HepG2 (cell line): ENCODE data around the gene CMTM1. TPM values are rescaled to one million over a fixed set of nuclear protein-coding genes. Genes with fewer than 3 reads are reported as not detected.

Experiments used
- HDAC1 ChIP-seq: sonication (generic); formaldehyde crosslinking; IDR thresholded peaks from 2 replicates; pipeline ENCODE4 v1.5.1; 2020; ENCODE audit warnings: mild to moderate bottlenecking, missing genetic modification reagents
- KAT2B ChIP-seq: fragments of 150-350 bp; IDR thresholded peaks from 2 replicates; pipeline ENCODE4 v1.6.1; 2014; ENCODE audit warnings: low read depth, low read length, borderline replicate concordance
- MYC ChIP-seq: sonication (generic); formaldehyde crosslinking; IDR thresholded peaks from 2 replicates; pipeline ENCODE4 v1.9.0; 2021; ENCODE audit warnings: missing genetic modification reagents, borderline replicate concordance
- NFYB ChIP-seq: sonication (generic); formaldehyde crosslinking; IDR thresholded peaks from 2 replicates; pipeline ENCODE4 v1.4.0; 2020; ENCODE audit warnings: missing genetic modification reagents
- RFX5 ChIP-seq: IDR thresholded peaks from 2 replicates; pipeline ENCODE4 v1.6.1; 2011; ENCODE audit warnings: low read depth, low read length, improper control_type of control experiment
- TARDBP ChIP-seq: sonication (generic); formaldehyde crosslinking; IDR thresholded peaks from 2 replicates; pipeline ENCODE4 v1.8.0; 2022; ENCODE audit warnings: mild to moderate bottlenecking, missing genetic modification reagents
- ZNF232 ChIP-seq: sonication (generic); formaldehyde crosslinking; IDR thresholded peaks from 2 replicates; pipeline ENCODE4 v1.4.0; 2020; ENCODE audit warnings: missing genetic modification reagents, borderline replicate concordance
- ZSCAN25 ChIP-seq: sonication (generic); formaldehyde crosslinking; IDR thresholded peaks from 2 replicates; pipeline ENCODE4 v1.8.0; 2022; ENCODE audit warnings: mild to moderate bottlenecking, missing genetic modification reagents
- polyA plus RNA-seq, 8 experiments: library from polyadenylated mRNA; depleted of rRNA in 3 of 8; stranded (reverse) in 7 of 8; unstranded in 1 of 8; fragments of >200 nt; fragmentation: Illumina TruSeq in 4 of 8; extraction: Trizol in 4 of 8; gene quantifications; 2 replicates each; pipeline versions ENCODE4 v1.2.1 to v1.2.3, GENCODE V29; 2011 to 2016; ENCODE audit warnings: low read depth in 4 of 8, missing spikeins in 1 of 8, mixed read lengths in 1 of 8; ENCODE audit not compliant: insufficient read depth in 1 of 8
- total RNA-seq, 5 experiments: library from RNA; depleted of rRNA; stranded (reverse); fragments of >200 nt; fragmentation: Illumina TruSeq; extraction: Trizol; gene quantifications; 2 replicates each; pipeline ENCODE4 v1.2.3, GENCODE V29; 2016; ENCODE audit warnings: low read depth in 1 of 5
- TF ChIP-seq, protein P1 (sequence below): IDR thresholded peaks from 2 replicates; pipeline ENCODE4 v1.6.1; 2016; ENCODE audit warnings: low read depth, missing genetic modification reagents, missing compliant biosample characterization
- TF ChIP-seq, protein P2 (sequence below): sonication (generic); formaldehyde crosslinking; IDR thresholded peaks from 2 replicates; pipeline ENCODE4 v1.5.1; 2020; ENCODE audit warnings: missing genetic modification reagents, mild to moderate bottlenecking, borderline replicate concordance
- TF ChIP-seq, protein P3 (sequence below): sonication (generic); formaldehyde crosslinking; IDR thresholded peaks from 2 replicates; pipeline ENCODE4 v1.9.0; 2022; ENCODE audit warnings: low read depth, missing genetic modification reagents
- TF ChIP-seq, protein P4 (sequence below): sonication (generic); formaldehyde crosslinking; IDR thresholded peaks from 2 replicates; pipeline ENCODE4 v1.4.0; 2020; ENCODE audit warnings: missing genetic modification reagents
- TF ChIP-seq, protein P5 (sequence below), 2 experiments: sonication (generic) in 1 of 2; formaldehyde crosslinking in 1 of 2; IDR thresholded peaks; 2 replicates each; pipeline versions ENCODE4 v1.4.0 to v1.6.1; 2016 to 2020; ENCODE audit warnings: borderline replicate concordance in 1 of 2, low read depth in 1 of 2, mild to moderate bottlenecking in 1 of 2, missing genetic modification reagents in 1 of 2

CMTM1 gene
- total and polyA plus RNA-seq, 2 of the 13 experiments (the other 11 are each of a cell fraction or from before 2014, with no cell fraction given), result 1.7 to 2.9 TPM

DNA sequence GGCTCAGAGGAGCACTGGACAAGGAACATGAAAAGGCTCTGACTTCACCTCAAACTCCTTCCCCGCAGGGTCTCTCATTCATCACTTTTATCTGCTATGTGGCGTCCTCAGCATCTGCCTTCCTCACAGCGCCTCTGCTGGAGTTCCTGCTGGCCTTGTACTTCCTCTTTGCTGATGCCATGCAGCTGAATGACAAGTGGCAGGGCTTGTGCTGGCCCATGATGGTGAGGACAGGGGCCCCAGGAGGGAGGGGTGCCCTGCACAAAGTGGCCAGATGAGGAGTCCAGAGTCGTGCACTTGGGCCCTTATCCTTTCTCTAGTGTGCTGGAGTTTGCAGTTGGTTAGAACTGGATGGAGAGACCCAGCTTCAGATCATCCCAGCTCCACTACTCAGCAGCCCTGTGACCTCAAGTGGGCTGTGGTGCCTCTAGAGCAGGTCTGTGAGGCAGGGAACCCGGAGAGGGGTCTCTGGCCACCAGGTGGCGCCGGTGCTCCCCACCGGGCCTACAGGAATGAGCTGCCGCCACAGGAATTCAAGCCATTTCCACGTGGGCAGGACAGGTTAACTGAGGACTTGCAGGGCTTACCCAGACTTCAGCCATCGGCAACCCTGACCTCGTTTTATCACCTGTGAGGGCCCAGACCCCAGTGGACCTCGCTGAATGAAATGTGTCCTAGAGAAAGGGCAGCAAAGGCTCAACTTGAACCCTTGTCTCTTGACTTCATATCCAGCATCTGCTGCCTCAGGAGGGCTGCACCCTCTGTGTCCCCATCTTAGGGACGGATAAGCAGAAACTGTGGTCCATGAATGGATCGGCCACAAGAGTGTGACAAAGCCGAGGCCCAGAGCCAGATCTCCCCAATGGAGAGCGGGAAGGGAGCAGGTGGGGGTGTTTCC lies 42.3 kb downstream of the CMTM1 start (continued):
- TF ChIP-seq, protein P1, sequence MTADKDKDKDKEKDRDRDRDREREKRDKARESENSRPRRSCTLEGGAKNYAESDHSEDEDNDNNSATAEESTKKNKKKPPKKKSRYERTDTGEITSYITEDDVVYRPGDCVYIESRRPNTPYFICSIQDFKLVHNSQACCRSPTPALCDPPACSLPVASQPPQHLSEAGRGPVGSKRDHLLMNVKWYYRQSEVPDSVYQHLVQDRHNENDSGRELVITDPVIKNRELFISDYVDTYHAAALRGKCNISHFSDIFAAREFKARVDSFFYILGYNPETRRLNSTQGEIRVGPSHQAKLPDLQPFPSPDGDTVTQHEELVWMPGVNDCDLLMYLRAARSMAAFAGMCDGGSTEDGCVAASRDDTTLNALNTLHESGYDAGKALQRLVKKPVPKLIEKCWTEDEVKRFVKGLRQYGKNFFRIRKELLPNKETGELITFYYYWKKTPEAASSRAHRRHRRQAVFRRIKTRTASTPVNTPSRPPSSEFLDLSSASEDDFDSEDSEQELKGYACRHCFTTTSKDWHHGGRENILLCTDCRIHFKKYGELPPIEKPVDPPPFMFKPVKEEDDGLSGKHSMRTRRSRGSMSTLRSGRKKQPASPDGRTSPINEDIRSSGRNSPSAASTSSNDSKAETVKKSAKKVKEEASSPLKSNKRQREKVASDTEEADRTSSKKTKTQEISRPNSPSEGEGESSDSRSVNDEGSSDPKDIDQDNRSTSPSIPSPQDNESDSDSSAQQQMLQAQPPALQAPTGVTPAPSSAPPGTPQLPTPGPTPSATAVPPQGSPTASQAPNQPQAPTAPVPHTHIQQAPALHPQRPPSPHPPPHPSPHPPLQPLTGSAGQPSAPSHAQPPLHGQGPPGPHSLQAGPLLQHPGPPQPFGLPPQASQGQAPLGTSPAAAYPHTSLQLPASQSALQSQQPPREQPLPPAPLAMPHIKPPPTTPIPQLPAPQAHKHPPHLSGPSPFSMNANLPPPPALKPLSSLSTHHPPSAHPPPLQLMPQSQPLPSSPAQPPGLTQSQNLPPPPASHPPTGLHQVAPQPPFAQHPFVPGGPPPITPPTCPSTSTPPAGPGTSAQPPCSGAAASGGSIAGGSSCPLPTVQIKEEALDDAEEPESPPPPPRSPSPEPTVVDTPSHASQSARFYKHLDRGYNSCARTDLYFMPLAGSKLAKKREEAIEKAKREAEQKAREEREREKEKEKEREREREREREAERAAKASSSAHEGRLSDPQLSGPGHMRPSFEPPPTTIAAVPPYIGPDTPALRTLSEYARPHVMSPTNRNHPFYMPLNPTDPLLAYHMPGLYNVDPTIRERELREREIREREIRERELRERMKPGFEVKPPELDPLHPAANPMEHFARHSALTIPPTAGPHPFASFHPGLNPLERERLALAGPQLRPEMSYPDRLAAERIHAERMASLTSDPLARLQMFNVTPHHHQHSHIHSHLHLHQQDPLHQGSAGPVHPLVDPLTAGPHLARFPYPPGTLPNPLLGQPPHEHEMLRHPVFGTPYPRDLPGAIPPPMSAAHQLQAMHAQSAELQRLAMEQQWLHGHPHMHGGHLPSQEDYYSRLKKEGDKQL (CRISPR knock-in tag), result peak; percentile 36; the same call in 1 of the 2 replicates
- TF ChIP-seq MYC (CRISPR knock-in tag), result peak; percentile 90
- TF ChIP-seq, protein P2, sequence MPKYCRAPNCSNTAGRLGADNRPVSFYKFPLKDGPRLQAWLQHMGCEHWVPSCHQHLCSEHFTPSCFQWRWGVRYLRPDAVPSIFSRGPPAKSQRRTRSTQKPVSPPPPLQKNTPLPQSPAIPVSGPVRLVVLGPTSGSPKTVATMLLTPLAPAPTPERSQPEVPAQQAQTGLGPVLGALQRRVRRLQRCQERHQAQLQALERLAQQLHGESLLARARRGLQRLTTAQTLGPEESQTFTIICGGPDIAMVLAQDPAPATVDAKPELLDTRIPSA, result no peak
- TF ChIP-seq KAT2B, result no peak
- TF ChIP-seq TARDBP, result peak; percentile 88
- TF ChIP-seq, protein P3, sequence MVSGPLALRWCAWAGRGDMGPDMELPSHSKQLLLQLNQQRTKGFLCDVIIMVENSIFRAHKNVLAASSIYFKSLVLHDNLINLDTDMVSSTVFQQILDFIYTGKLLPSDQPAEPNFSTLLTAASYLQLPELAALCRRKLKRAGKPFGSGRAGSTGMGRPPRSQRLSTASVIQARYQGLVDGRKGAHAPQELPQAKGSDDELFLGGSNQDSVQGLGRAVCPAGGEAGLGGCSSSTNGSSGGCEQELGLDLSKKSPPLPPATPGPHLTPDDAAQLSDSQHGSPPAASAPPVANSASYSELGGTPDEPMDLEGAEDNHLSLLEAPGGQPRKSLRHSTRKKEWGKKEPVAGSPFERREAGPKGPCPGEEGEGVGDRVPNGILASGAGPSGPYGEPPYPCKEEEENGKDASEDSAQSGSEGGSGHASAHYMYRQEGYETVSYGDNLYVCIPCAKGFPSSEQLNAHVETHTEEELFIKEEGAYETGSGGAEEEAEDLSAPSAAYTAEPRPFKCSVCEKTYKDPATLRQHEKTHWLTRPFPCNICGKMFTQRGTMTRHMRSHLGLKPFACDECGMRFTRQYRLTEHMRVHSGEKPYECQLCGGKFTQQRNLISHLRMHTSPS, result no peak
- TF ChIP-seq, protein P4, sequence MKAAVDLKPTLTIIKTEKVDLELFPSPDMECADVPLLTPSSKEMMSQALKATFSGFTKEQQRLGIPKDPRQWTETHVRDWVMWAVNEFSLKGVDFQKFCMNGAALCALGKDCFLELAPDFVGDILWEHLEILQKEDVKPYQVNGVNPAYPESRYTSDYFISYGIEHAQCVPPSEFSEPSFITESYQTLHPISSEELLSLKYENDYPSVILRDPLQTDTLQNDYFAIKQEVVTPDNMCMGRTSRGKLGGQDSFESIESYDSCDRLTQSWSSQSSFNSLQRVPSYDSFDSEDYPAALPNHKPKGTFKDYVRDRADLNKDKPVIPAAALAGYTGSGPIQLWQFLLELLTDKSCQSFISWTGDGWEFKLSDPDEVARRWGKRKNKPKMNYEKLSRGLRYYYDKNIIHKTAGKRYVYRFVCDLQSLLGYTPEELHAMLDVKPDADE (CRISPR knock-in tag), result no peak
- 0 out of 2 replicates have a peak, but pooled peaks have one; percentile 57 for TF ChIP-seq ZSCAN25 (CRISPR knock-in tag)
- TF ChIP-seq, protein P5, sequence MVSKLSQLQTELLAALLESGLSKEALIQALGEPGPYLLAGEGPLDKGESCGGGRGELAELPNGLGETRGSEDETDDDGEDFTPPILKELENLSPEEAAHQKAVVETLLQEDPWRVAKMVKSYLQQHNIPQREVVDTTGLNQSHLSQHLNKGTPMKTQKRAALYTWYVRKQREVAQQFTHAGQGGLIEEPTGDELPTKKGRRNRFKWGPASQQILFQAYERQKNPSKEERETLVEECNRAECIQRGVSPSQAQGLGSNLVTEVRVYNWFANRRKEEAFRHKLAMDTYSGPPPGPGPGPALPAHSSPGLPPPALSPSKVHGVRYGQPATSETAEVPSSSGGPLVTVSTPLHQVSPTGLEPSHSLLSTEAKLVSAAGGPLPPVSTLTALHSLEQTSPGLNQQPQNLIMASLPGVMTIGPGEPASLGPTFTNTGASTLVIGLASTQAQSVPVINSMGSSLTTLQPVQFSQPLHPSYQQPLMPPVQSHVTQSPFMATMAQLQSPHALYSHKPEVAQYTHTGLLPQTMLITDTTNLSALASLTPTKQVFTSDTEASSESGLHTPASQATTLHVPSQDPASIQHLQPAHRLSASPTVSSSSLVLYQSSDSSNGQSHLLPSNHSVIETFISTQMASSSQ (IDR thresholded peaks at IDR 0.05; ENCODE audit: low read depth), result no peak
- TF ChIP-seq, protein P5 (CRISPR knock-in tag; IDR thresholded peaks at IDR 0.05; ENCODE audit: borderline replicate concordance), result peak; percentile 46; the same call in 1 of the 2 replicates
- peak; percentile 74; the same call in 1 of the 2 replicates for TF ChIP-seq HDAC1 (CRISPR knock-in tag)
- TF ChIP-seq NFYB (CRISPR knock-in tag), result 0 out of 2 replicates have a peak, but pooled peaks have one; percentile 25
- TF ChIP-seq ZNF232 (CRISPR knock-in tag), result peak; percentile 88; the same call in 1 of the 2 replicates
- no peak for TF ChIP-seq RFX5
